IMR-90 (cell line): ENCODE results near the gene MCTP1. TPM values are rescaled to one million over a fixed set of nuclear protein-coding genes. Genes with fewer than 3 reads are reported as not detected.

Experiments used
- ATAC-seq: fragments of 200-7000 bp; cut with Tn5 transposase; 2 replicates; pipeline ENCODE4 v1.9.1; 2020; ENCODE audit warnings: low read depth, mild to moderate bottlenecking, moderate library complexity
- BruUV-seq: library from RNA; stranded (reverse); fragments of 400-500 nt; replicated peaks from 2 replicates; lab custom pipeline; 2021; lab: Mats Ljungman, UMichigan
- CTCF ChIA-PET: fragments of 300-600 bp; formaldehyde crosslinking; extraction: SDS; loops from one replicate; lab custom pipeline; 2021; ENCODE audit warnings: antibody characterized with exemption; lab: Yijun Ruan, JAX
- POLR2A ChIA-PET: fragments of 300-600 bp; sonication (Branson Sonifier 250); formaldehyde crosslinking; loops from one replicate; lab custom pipeline; 2022; ENCODE audit warnings: antibody characterized with exemption; ENCODE audit not compliant: unreplicated experiment; lab: Charles Lee
- DNase-seq: peaks from one replicate; pipeline ENCODE4 v3.0.0; 2013
- H2AFZ ChIP-seq: replicated peaks from 2 replicates; pipeline ENCODE3; 2013; ENCODE audit warnings: low read length, mild to moderate bottlenecking; ENCODE audit not compliant: poor library complexity
- H2AK5ac ChIP-seq: 2 replicates; pipeline ENCODE4 v1.6.1; 2013; ENCODE audit warnings: low read depth, low read length, inconsistent platforms
- H2AK9ac ChIP-seq: replicated peaks from 2 replicates; pipeline ENCODE3; 2013; ENCODE audit warnings: mild to moderate bottlenecking, low read depth, low read length, moderate library complexity; ENCODE audit not compliant: poor library complexity
- H2BK120ac ChIP-seq: 2 replicates; pipeline ENCODE4 v1.6.1; 2013; ENCODE audit warnings: low read depth, low read length, inconsistent platforms
- H2BK15ac ChIP-seq: 3 replicates; pipeline ENCODE4 v1.6.1; 2013; ENCODE audit warnings: low read depth, low read length, inconsistent platforms
- H2BK20ac ChIP-seq: 2 replicates; pipeline ENCODE4 v1.6.1; 2013; ENCODE audit warnings: low read depth, mild to moderate bottlenecking, inconsistent platforms, low read length, moderate library complexity
- H2BK5ac ChIP-seq: 2 replicates; pipeline ENCODE4 v1.6.1; 2013; ENCODE audit warnings: mild to moderate bottlenecking, low read depth, low read length, inconsistent platforms; ENCODE audit not compliant: poor library complexity, severe bottlenecking
- H3K14ac ChIP-seq: replicated peaks from 2 replicates; pipeline ENCODE4 v1.6.1; 2013; ENCODE audit warnings: low read depth, low read length, inconsistent platforms
- H3K18ac ChIP-seq: 2 replicates; pipeline ENCODE4 v1.6.1; 2013; ENCODE audit warnings: low read depth, low read length, control low read depth
- H3K23ac ChIP-seq: 2 replicates; pipeline ENCODE4 v1.6.1; 2013; ENCODE audit warnings: low read depth, low read length, inconsistent platforms
- H3K27ac ChIP-seq: 2 replicates; pipeline ENCODE4 v1.5.1; 2013; ENCODE audit warnings: mild to moderate bottlenecking, control low read depth, low read length; ENCODE audit not compliant: insufficient read depth
- H3K27me3 ChIP-seq: 2 replicates; pipeline ENCODE4 v1.6.1; 2013; ENCODE audit warnings: low read length; ENCODE audit not compliant: control insufficient read depth, insufficient read depth
- H3K36me3 ChIP-seq: 2 replicates; pipeline ENCODE4 v1.6.1; 2013; ENCODE audit warnings: low read length, mixed read lengths; ENCODE audit not compliant: control insufficient read depth, insufficient read depth
- H3K4ac ChIP-seq: 2 replicates; pipeline ENCODE4 v1.6.1; 2013; ENCODE audit warnings: low read depth, low read length, inconsistent platforms
- H3K4me1 ChIP-seq: 2 replicates; pipeline ENCODE4 v1.6.1; 2013; ENCODE audit warnings: low read length, mixed read lengths; ENCODE audit not compliant: control insufficient read depth, insufficient read depth
- H3K4me2 ChIP-seq: 2 replicates; pipeline ENCODE4 v1.6.1; 2013; ENCODE audit warnings: low read depth, mild to moderate bottlenecking, control low read depth, low read length, moderate library complexity
- H3K4me3 ChIP-seq: 2 replicates; pipeline ENCODE4 v1.5.1; 2013; ENCODE audit warnings: low read depth, mild to moderate bottlenecking, control low read depth, low read length, moderate library complexity; ENCODE audit not compliant: insufficient read depth
- H3K56ac ChIP-seq: 2 replicates; pipeline ENCODE4 v1.6.1; 2013; ENCODE audit warnings: low read length, inconsistent platforms; ENCODE audit not compliant: insufficient read depth; ENCODE audit errors: extremely low read depth
- H3K79me1 ChIP-seq, 2 experiments: 2 replicates each; pipeline ENCODE4 v1.6.1; 2013; ENCODE audit warnings: low read length in 2 of 2, inconsistent platforms in 1 of 2, low read depth in 1 of 2
- H3K9ac ChIP-seq: 2 replicates; pipeline ENCODE4 v1.6.1; 2013; ENCODE audit warnings: low read depth, low read length, control low read depth
- H3K9me1 ChIP-seq: 2 replicates; pipeline ENCODE4 v1.6.1; 2013; ENCODE audit warnings: low read length, inconsistent platforms; ENCODE audit not compliant: insufficient read depth
- H3K9me3 ChIP-seq: 2 replicates; pipeline ENCODE4 v1.6.1; 2013; ENCODE audit warnings: low read length; ENCODE audit not compliant: control insufficient read depth, insufficient read depth
- H4K20me1 ChIP-seq: 2 replicates; pipeline ENCODE4 v1.6.1; 2013; ENCODE audit warnings: low read length, inconsistent platforms; ENCODE audit not compliant: insufficient read depth
- H4K5ac ChIP-seq: 2 replicates; pipeline ENCODE4 v1.6.1; 2013; ENCODE audit warnings: mild to moderate bottlenecking, low read depth, low read length, control low read depth
- H4K8ac ChIP-seq, 2 experiments: 2 replicates each; pipeline ENCODE4 v1.6.1; 2013; ENCODE audit warnings: low read depth in 2 of 2, low read length in 2 of 2, control low read depth in 1 of 2, inconsistent platforms in 1 of 2
- H4K91ac ChIP-seq: 2 replicates; pipeline ENCODE4 v1.6.1; 2013; ENCODE audit warnings: low read depth, low read length, inconsistent platforms; ENCODE audit not compliant: insufficient read depth
- BHLHE40 ChIP-seq: fragments of 150-350 bp; IDR thresholded peaks from 2 replicates; pipeline ENCODE4 v1.6.1; 2016; ENCODE audit warnings: mild to moderate bottlenecking, low read depth, low read length
- CEBPB ChIP-seq: IDR thresholded peaks from 2 replicates; pipeline ENCODE4 v1.6.1; 2012; ENCODE audit warnings: low read depth, low read length, improper control_type of control experiment
- FOS ChIP-seq: fragments of 150-350 bp; IDR thresholded peaks from 2 replicates; pipeline ENCODE4 v1.6.1; 2016; ENCODE audit warnings: low read depth, low read length
- MAFK ChIP-seq: IDR thresholded peaks from 2 replicates; pipeline ENCODE4 v1.6.1; 2012; ENCODE audit warnings: low read depth, low read length, improper control_type of control experiment
- MAZ ChIP-seq: IDR thresholded peaks from 2 replicates; pipeline ENCODE4 v1.6.1; 2012; ENCODE audit warnings: low read depth, mild to moderate bottlenecking, low read length, improper control_type of control experiment, moderate library complexity, borderline replicate concordance
- MXI1 ChIP-seq: IDR thresholded peaks from 2 replicates; pipeline ENCODE4 v1.6.1; 2012; ENCODE audit warnings: low read depth, mild to moderate bottlenecking, low read length, moderate library complexity, borderline replicate concordance
- NFE2L2 ChIP-seq: fragments of 150-350 bp; IDR thresholded peaks from 2 replicates; pipeline ENCODE4 v1.6.1; 2016; ENCODE audit warnings: low read depth, mild to moderate bottlenecking, low read length
- RAD21 ChIP-seq: IDR thresholded peaks from 2 replicates; pipeline ENCODE4 v1.6.1; 2012; ENCODE audit warnings: low read length, improper control_type of control experiment
- RFX5 ChIP-seq: IDR thresholded peaks from 2 replicates; pipeline ENCODE4 v1.8.0; 2012; ENCODE audit warnings: low read depth, mild to moderate bottlenecking, low read length, moderate library complexity
- SMC3 ChIP-seq: fragments of 150-350 bp; IDR thresholded peaks from 2 replicates; pipeline ENCODE4 v1.6.1; 2016; ENCODE audit warnings: low read depth, mild to moderate bottlenecking, antibody characterized with exemption, low read length, moderate library complexity
- WGBS, 2 experiments: methylation state at CpG; one replicate each; pipeline versions ENCODE4 v1.1.5 to v1.1.7; 2013; ENCODE audit warnings: missing lambda C conversion rate in 2 of 2; ENCODE audit not compliant: insufficient read length in 1 of 2; ENCODE audit errors: extremely low coverage in 2 of 2; 5-methylcytosine and 5-hydroxymethylcytosine counted together
- dilution Hi-C: fragments of 300-500 bp; cut with HindIII; formaldehyde crosslinking; loops from one replicate; pipeline ENCODE4 v1.14.3; 2018; ENCODE audit warnings: low sequenced_read_pairs; ENCODE audit not compliant: unreplicated experiment
- in situ Hi-C: fragments of 300-500 bp; cut with MboI; formaldehyde crosslinking; loops from 3 replicates; pipeline ENCODE4 v1.14.3; 2019; ENCODE audit warnings: low sequenced_read_pairs, inconsistent platforms, mixed read lengths
- intact Hi-C: fragments of 100-400 bp; cut with micrococcal nuclease; formaldehyde crosslinking; loops from 2 replicates; pipeline ENCODE4 v1.10.0; 2022
- polyA plus RNA-seq, 3 experiments: library from polyadenylated mRNA; depleted of rRNA; stranded (reverse); fragments of >200 nt; gene quantifications; 2 replicates each; pipeline ENCODE4 v1.2.3, GENCODE V29; 2012; ENCODE audit warnings: low replicate concordance in 1 of 3
- total RNA-seq: library from RNA; depleted of rRNA; stranded (reverse); fragments of >200 nt; gene quantifications from 2 replicates; pipeline ENCODE4 v1.2.3, GENCODE V29; 2012
- TF ChIP-seq, protein P1 (sequence below): fragments of 150-350 bp; IDR thresholded peaks from 2 replicates; pipeline ENCODE4 v1.6.1; 2017; ENCODE audit warnings: mild to moderate bottlenecking, antibody characterized with exemption, low read length, low read depth
- TF ChIP-seq, protein P2 (sequence below): conservative IDR thresholded peaks from 2 replicates; pipeline ENCODE4 v1.5.1; 2012; ENCODE audit warnings: mild to moderate bottlenecking, low read depth, low read length, improper control_type of control experiment

The MCTP1 gene
- total and polyA plus RNA-seq, 2 of the 4 experiments (the other 2 are of a cell fraction), result 0.21 TPM; not detected in 1

DNA sequence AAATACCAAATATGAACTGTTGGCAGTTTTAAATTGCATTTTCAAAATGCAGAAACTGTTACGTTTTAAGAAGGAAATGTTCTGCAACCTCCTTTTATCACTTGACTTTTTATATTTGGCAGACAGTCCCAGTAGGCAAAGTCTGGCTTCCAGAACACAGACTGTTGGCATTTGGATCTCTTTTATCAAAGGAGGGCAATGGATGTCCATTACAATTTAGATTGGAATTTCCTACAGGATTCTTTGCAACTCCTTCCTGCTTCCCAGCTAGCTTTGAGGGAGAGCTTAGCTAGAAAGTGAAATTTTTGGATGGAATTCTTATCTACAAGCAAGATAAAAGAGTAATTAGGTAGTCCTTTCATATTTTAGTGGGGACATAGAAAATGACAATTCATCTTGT is 523.8 kb downstream of the MCTP1 start:
- no peak overlapping the region for H3K9ac ChIP-seq
- no peak overlapping the region for H3K4me2 ChIP-seq
- no peak overlapping the region for H4K5ac ChIP-seq
- H3K27ac ChIP-seq, result no peak overlapping the region
- WGBS, 2 experiments, result no CpG with 5 or more reads among the region's 1 CpG
- H3K23ac ChIP-seq, result no peak overlapping the region
- H3K4me1 ChIP-seq, result no peaks in the 10 kb centered on the region
- no peak for DNase-seq
- intact Hi-C loops, result no loop called here
- H3K4me3 ChIP-seq, result no peak overlapping the region
- dilution Hi-C loops, result no loop called here
- H3K14ac ChIP-seq, result no peak overlapping the region
- H3K9me3 ChIP-seq, result no peaks in the 10 kb centered on the region
- ATAC-seq, result no peak
- no peak overlapping the region for H2BK20ac ChIP-seq
- H3K27me3 ChIP-seq, result no peaks in the 10 kb centered on the region; the same call in 1 of the 2 replicates
- H3K56ac ChIP-seq, result no peak overlapping the region
- H3K79me1 ChIP-seq, result no peaks in the 10 kb centered on the region
- no peak overlapping the region for H4K91ac ChIP-seq
- in situ Hi-C loops, result no loop called here
- H4K8ac ChIP-seq, result no peak overlapping the region
- H2AFZ ChIP-seq, result no peak overlapping the region
- no peak overlapping the region for H2BK5ac ChIP-seq
- CTCF ChIA-PET, result no interaction called here
- no peak overlapping the region for H3K4ac ChIP-seq
- H2AK5ac ChIP-seq, result no peak overlapping the region
- no peak overlapping the region for H2BK15ac ChIP-seq
- no peak overlapping the region for H2AK9ac ChIP-seq
- POLR2A ChIA-PET, result no interaction called here
- H3K18ac ChIP-seq, result no peak overlapping the region
- no peaks in the 10 kb centered on the region for H3K9me1 ChIP-seq
- H3K36me3 ChIP-seq, result no peaks in the 10 kb centered on the region
- H2BK120ac ChIP-seq, result no peak overlapping the region
- BruUV-seq, result no TSS peak
- no peak for TF ChIP-seq NFE2L2
- no peak for TF ChIP-seq MXI1
- TF ChIP-seq MAZ, result no peak
- TF ChIP-seq SMC3, result no peak
- TF ChIP-seq, protein P1, sequence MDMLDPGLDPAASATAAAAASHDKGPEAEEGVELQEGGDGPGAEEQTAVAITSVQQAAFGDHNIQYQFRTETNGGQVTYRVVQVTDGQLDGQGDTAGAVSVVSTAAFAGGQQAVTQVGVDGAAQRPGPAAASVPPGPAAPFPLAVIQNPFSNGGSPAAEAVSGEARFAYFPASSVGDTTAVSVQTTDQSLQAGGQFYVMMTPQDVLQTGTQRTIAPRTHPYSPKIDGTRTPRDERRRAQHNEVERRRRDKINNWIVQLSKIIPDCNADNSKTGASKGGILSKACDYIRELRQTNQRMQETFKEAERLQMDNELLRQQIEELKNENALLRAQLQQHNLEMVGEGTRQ, result no peak
- TF ChIP-seq, protein P2, sequence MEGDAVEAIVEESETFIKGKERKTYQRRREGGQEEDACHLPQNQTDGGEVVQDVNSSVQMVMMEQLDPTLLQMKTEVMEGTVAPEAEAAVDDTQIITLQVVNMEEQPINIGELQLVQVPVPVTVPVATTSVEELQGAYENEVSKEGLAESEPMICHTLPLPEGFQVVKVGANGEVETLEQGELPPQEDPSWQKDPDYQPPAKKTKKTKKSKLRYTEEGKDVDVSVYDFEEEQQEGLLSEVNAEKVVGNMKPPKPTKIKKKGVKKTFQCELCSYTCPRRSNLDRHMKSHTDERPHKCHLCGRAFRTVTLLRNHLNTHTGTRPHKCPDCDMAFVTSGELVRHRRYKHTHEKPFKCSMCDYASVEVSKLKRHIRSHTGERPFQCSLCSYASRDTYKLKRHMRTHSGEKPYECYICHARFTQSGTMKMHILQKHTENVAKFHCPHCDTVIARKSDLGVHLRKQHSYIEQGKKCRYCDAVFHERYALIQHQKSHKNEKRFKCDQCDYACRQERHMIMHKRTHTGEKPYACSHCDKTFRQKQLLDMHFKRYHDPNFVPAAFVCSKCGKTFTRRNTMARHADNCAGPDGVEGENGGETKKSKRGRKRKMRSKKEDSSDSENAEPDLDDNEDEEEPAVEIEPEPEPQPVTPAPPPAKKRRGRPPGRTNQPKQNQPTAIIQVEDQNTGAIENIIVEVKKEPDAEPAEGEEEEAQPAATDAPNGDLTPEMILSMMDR, result no peak
- no peak for TF ChIP-seq RFX5
- no peak for TF ChIP-seq BHLHE40
- no peak for TF ChIP-seq MAFK
- no peak for TF ChIP-seq CEBPB
- no peak for TF ChIP-seq FOS
- no peak for TF ChIP-seq RAD21
- H4K20me1 ChIP-seq, result no peaks in the 10 kb centered on the region
